H1 (cell line): ENCODE measurements around the gene ATXN2. TPM values are rescaled to one million over a fixed set of nuclear protein-coding genes. Genes with fewer than 3 reads are reported as not detected.

ENCODE experiments used
- BCL11A ChIP-seq, 2 experiments: IDR thresholded peaks; one replicate each; pipeline ENCODE4 v1.6.1; 2011; ENCODE audit warnings: low read depth in 2 of 2, low read length in 2 of 2, mild to moderate bottlenecking in 2 of 2
- CHD2 ChIP-seq: IDR thresholded peaks from 2 replicates; pipeline ENCODE4 v1.6.1; 2012; ENCODE audit warnings: low read length, improper control_type of control experiment
- E2F6 ChIP-seq: IDR thresholded peaks from 2 replicates; pipeline ENCODE4 v1.6.1; 2012; ENCODE audit warnings: inconsistent platforms
- GABPA ChIP-seq: IDR thresholded peaks from 2 replicates; pipeline ENCODE4 v1.6.1; 2011; ENCODE audit warnings: mild to moderate bottlenecking, low read length, moderate library complexity, borderline replicate concordance; ENCODE audit not compliant: insufficient read depth
- JUND ChIP-seq: IDR thresholded peaks from 2 replicates; pipeline ENCODE4 v1.6.1; 2011; ENCODE audit warnings: mild to moderate bottlenecking, improper control_type of control experiment, low read length
- RBBP5 ChIP-seq: IDR thresholded peaks from 2 replicates; pipeline ENCODE4 v1.7.1; 2012; ENCODE audit warnings: low read depth, mild to moderate bottlenecking, inconsistent platforms, low read length, moderate library complexity, borderline replicate concordance
- SP4 ChIP-seq: IDR thresholded peaks from 2 replicates; pipeline ENCODE4 v1.6.1; 2012; ENCODE audit warnings: low read length, inconsistent platforms
- SUZ12 ChIP-seq: fragments of 200-600 bp; sonication (generic); IDR thresholded peaks from 2 replicates; pipeline ENCODE4 v1.6.1; 2012; ENCODE audit warnings: mild to moderate bottlenecking, inconsistent platforms, low read length, moderate library complexity, mixed read lengths
- TBP ChIP-seq: IDR thresholded peaks from 2 replicates; pipeline ENCODE4 v1.6.1; 2011; ENCODE audit warnings: low read depth, low read length, improper control_type of control experiment
- TCF12 ChIP-seq: IDR thresholded peaks from 2 replicates; pipeline ENCODE4 v1.6.1; 2011; ENCODE audit warnings: low read depth, mild to moderate bottlenecking, low read length
- YY1 ChIP-seq: IDR thresholded peaks from 2 replicates; pipeline ENCODE4 v1.6.1; 2011; ENCODE audit warnings: low read depth, mild to moderate bottlenecking, low read length
- polyA plus RNA-seq, 7 experiments: library from polyadenylated mRNA; depleted of rRNA in 3 of 7; stranded (reverse) in 5 of 7; unstranded in 2 of 7; fragments of >200 nt in 5 of 7; fragments of 200-250 nt in 2 of 7; gene quantifications; 1 replicate in 5 of 7; 2 replicates in 1 of 7; 4 replicates in 1 of 7; pipeline versions ENCODE4 v1.2.1 to v1.2.3, GENCODE V29; 2011 to 2013; ENCODE audit warnings: missing spikeins in 2 of 7, mixed read lengths in 2 of 7
- total RNA-seq: library from RNA; stranded (reverse); fragmentation: NEBNext Ultra II Directional; extraction: Animal tissue kit (Norgen Biotek cat#: 25700); gene quantifications from 2 replicates; pipeline ENCODE4 v1.2.1, GENCODE V29; 2021

The ATXN2 gene
- total and polyA plus RNA-seq, 2 of the 8 experiments (the other 6 are each of a cell fraction or from before 2014, with no cell fraction given), result 46.6 to 80.7 TPM

DNA sequence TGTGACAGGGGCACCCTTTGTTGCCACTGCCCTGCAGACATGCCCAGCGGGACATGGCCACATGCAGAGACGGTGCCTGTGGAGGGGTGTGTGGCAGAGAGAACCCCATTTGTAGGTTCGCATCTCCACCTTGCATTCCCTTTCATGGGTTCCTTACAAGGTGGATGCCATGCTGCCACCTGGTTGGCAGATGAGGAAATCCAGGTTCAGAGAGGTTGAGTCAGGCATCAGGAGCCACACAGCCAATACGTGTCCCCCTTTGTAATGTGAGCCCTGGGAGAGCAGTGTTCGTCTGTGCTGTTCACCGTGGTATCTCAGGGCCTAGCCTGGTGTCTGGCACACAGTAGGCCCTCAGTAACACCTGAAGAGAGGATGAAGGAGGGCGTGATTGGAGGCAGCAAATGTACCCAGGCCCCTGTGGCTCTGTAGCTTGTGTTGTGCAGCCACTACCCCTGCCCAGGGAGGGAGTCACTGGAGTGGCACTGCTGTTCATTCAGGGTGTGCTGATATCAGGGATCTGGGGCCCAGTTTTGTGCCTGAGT, 184.3 kb downstream of the ATXN2 start (continued):
- TF ChIP-seq E2F6 (no peak), GABPA (no peak), JUND (no peak), CHD2 (no peak), BCL11A (IDR thresholded peaks at IDR 0.05; ENCODE audit: low read depth in 2 of 2, low read length in 2 of 2) (no peak), TBP (no peak), YY1 (no peak), TCF12 (no peak), RBBP5 (no peak), SP4 (no peak), SUZ12 (no peak)
